ENCODE data around the gene SF1.

SF1 gene

GRCh38 chr11:64767344-64768299 is 10.7 kb downstream of the SF1 start:
- DNase-seq (ENCODE audit: low read depth), result peak; percentile 68
- TF ChIP-seq, protein P1, sequence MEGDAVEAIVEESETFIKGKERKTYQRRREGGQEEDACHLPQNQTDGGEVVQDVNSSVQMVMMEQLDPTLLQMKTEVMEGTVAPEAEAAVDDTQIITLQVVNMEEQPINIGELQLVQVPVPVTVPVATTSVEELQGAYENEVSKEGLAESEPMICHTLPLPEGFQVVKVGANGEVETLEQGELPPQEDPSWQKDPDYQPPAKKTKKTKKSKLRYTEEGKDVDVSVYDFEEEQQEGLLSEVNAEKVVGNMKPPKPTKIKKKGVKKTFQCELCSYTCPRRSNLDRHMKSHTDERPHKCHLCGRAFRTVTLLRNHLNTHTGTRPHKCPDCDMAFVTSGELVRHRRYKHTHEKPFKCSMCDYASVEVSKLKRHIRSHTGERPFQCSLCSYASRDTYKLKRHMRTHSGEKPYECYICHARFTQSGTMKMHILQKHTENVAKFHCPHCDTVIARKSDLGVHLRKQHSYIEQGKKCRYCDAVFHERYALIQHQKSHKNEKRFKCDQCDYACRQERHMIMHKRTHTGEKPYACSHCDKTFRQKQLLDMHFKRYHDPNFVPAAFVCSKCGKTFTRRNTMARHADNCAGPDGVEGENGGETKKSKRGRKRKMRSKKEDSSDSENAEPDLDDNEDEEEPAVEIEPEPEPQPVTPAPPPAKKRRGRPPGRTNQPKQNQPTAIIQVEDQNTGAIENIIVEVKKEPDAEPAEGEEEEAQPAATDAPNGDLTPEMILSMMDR (conservative IDR thresholded peaks at IDR 0.05; ENCODE audit: low read length), result peak; percentile 67
- no peak overlapping the region for H3K4me3 ChIP-seq (ENCODE audit: low read length)

DNA sequence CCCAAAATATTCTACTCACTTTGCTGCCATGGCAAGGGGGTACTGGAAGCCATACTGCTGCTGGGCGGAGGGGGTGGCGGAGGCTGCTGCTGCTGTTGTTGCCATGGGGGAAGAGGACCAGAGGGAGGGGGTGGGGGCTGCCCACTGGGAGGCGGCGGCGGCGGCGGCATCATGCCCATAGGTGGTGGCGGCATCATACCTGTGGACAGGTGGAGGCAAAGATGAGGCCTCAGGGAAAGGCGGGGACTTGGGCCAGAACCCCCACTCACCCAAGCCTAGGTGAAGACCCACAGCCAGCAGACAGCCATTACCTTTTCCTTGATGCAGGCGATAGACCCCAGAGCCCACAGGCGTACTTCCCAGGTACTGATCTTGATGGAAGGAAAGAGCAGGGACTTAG is 11.5 kb downstream of the SF1 start:
- no peak overlapping the region for H3K4me3 ChIP-seq (ENCODE audit: low read length)
- DNase-seq (ENCODE audit: low read depth), result no peak
- TF ChIP-seq, protein P1 (conservative IDR thresholded peaks at IDR 0.05; ENCODE audit: low read length), result no peak

DNA sequence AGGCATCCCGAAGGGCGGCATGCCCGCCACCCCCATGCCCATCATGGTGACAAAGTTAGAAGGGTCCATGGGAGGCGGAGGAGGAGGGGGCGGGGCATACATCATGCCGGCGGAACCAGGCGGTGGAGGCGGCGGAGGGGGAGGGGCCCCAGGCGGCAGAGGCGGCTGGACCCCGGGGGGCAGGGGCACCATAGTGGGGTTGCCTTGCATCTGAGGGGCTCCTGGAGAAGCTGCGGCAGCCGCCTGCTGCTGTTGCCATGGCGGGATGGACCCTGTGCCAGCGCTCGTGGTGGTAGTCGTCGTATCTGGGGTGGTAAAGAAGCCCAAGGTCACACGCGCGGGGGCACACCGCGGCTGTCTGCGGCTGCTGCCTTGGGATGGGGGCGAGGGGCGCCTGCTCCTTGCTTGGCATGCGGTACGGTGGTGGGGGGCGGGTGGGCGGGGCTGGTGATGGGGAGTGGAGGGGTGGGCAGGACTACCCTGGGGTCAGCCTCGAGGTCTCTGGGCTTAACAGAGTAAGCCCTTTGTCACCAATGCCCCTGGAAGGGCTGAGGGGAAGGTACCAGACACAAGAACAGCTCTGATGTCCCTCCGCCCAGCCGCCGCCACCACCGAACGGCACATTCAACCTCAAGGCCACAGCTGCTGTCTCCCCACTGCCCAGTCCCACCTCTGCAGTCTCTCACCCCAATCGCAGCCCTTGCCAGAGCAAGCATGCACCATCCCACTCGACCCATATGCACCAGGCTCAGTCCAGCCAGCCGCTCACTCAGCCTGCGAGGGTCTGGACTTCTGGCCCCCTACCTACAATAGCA is 12.3 kb downstream of the SF1 start:
- H3K4me3 ChIP-seq (ENCODE audit: low read length), result no peak overlapping the region
- TF ChIP-seq, protein P1 (conservative IDR thresholded peaks at IDR 0.05; ENCODE audit: low read length), result no peak
- no peak for DNase-seq (ENCODE audit: low read depth)

GRCh38 chr11:64765291-64765850 is 13.0 kb downstream of the SF1 start:
- no peak for DNase-seq (ENCODE audit: low read depth)
- TF ChIP-seq, protein P1 (conservative IDR thresholded peaks at IDR 0.05; ENCODE audit: low read length), result peak; percentile 16

DNA sequence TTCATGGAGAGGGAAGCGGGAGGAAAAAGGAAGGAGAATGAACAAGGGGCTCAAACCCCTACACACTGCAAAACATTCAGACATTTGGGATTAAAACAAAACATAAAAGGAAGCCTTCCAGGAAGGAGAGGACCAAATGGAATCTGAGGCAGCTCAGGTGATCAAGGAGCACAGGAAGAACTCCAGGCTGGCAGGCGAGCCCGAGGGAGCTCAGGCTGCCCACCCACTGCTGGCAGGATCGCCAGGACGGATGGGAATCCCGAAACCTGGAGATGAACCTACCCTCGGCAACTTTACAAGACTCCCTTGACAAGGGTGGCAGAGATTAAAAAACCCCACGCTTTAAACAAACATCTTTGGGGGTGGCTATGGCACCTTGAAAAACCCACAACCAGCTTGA is 13.6 kb downstream of the SF1 start:
- no peak overlapping the region for H3K4me3 ChIP-seq (ENCODE audit: low read length)
- DNase-seq (ENCODE audit: low read depth), result no peak
- TF ChIP-seq, protein P1 (conservative IDR thresholded peaks at IDR 0.05; ENCODE audit: low read length), result no peak

More at GRCh38 chr11:64765291-64765850, 13.0 kb downstream of the SF1 start:
- H3K4me3 ChIP-seq (ENCODE audit: low read length), result no peak overlapping the region

DNA sequence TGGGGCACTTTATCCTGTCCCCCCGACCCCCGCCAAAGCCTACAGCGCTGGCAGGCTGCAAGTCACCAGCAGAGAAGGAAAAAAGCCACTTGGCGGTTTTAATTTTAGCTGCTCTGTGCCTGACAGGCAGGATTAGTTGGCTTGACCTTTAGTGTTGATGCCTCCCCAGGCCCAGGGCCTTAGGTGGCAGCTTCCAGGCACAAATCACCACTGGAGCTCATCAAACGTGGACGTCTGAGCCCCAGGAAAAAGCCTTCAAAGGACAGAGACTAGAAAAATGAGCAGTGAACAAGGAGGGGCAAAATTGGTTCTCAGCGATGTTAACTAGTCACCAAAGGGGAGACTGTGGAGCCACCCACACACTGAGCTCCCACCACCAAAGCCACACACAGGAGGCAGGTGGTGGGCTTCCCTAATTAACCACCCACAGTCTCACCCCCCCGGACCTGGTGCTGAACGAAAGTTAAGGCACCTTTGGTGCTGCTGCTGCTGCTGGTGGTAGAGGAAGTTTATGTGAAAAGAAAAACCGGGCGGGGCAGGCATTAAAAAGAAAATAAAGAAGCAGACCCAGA is 14.2 kb downstream of the SF1 start:
- H3K4me3 ChIP-seq (ENCODE audit: low read length), result no peak overlapping the region
- DNase-seq (ENCODE audit: low read depth), result no peak
- TF ChIP-seq, protein P1 (conservative IDR thresholded peaks at IDR 0.05; ENCODE audit: low read length), result no peak
